DOHH2 (cell line): ENCODE measurements around the gene DNAJC4.

Experiments
- H3F3A ChIP-seq: fragments of 200-600 bp; sonication (generic), shearing (Covaris generic); 2 replicates; pipeline ENCODE4 v1.6.0; 2016; ENCODE audit warnings: antibody characterized with exemption, mild to moderate bottlenecking; ENCODE audit not compliant: control insufficient read depth, insufficient read depth
- H3K27ac ChIP-seq: fragments of 200-600 bp; sonication (generic); 2 replicates; pipeline ENCODE4 v1.5.1; 2014; ENCODE audit warnings: low read depth, mild to moderate bottlenecking, low read length, moderate library complexity
- H3K27me3 ChIP-seq: fragments of 200-600 bp; sonication (generic); 2 replicates; pipeline ENCODE4 v1.6.1; 2014; ENCODE audit warnings: mild to moderate bottlenecking, low read length, mixed read lengths; ENCODE audit not compliant: control insufficient read depth
- H3K36me3 ChIP-seq: fragments of 200-600 bp; sonication (generic); 2 replicates; pipeline ENCODE4 v1.6.1; 2014; ENCODE audit warnings: mild to moderate bottlenecking, low read length, moderate library complexity, mixed read lengths; ENCODE audit not compliant: control insufficient read depth
- H3K4me1 ChIP-seq: fragments of 200-600 bp; sonication (generic); 2 replicates; pipeline ENCODE4 v1.6.1; 2014; ENCODE audit warnings: mild to moderate bottlenecking, low read length, mixed read lengths; ENCODE audit not compliant: control insufficient read depth
- H3K4me2 ChIP-seq: fragments of 200-600 bp; sonication (generic); 2 replicates; pipeline ENCODE4 v1.6.0; 2014; ENCODE audit warnings: mild to moderate bottlenecking, low read length, moderate library complexity
- H3K4me3 ChIP-seq: fragments of 200-600 bp; sonication (generic); 2 replicates; pipeline ENCODE4 v1.5.1; 2014; ENCODE audit warnings: mild to moderate bottlenecking, low read length, mixed read lengths
- H3K79me2 ChIP-seq: fragments of 200-600 bp; sonication (generic); 2 replicates; pipeline ENCODE4 v1.6.1; 2014; ENCODE audit warnings: mild to moderate bottlenecking, low read length, mixed read lengths; ENCODE audit not compliant: control insufficient read depth
- H3K9me2 ChIP-seq: fragments of 200-600 bp; sonication (generic); replicated peaks from 2 replicates; pipeline ENCODE4 v1.6.1; 2014; ENCODE audit warnings: mild to moderate bottlenecking, low read length, mixed read lengths; ENCODE audit not compliant: control insufficient read depth
- H3K9me3 ChIP-seq: fragments of 200-600 bp; sonication (generic); 2 replicates; pipeline ENCODE4 v1.6.1; 2014; ENCODE audit warnings: antibody characterized with exemption, low read length, mixed read lengths; ENCODE audit not compliant: control insufficient read depth, insufficient read depth
- H4K20me1 ChIP-seq: fragments of 200-600 bp; sonication (generic); 2 replicates; pipeline ENCODE4 v1.6.0; 2014; ENCODE audit warnings: low read depth, mild to moderate bottlenecking, antibody characterized with exemption, low read length, moderate library complexity; ENCODE audit not compliant: control insufficient read depth, insufficient read depth
- CTCF ChIP-seq: fragments of 200-600 bp; sonication (generic); IDR thresholded peaks from one replicate; pipeline ENCODE4 v1.5.1; 2014; ENCODE audit warnings: antibody characterized with exemption, mild to moderate bottlenecking, low read depth, low read length; ENCODE audit not compliant: poor library complexity, severe bottlenecking
- EZH2phosphoT487 ChIP-seq: fragments of 200-600 bp; sonication (generic); IDR thresholded peaks from 2 replicates; pipeline ENCODE4 v1.6.1; 2017; ENCODE audit warnings: borderline replicate concordance, mild to moderate bottlenecking, antibody characterized with exemption, low read length, moderate library complexity, mixed read lengths

Gene DNAJC4

GRCh38 chr11:64224151-64224890, 6.0 kb upstream of the DNAJC4 start:
- Histone ChIP-seq H3K36me3 (peaks cover 54% of the 10 kb centered on the region), H3K4me2 (peak overlapping the region; percentile 99), H3K9me2 (no peaks in the 10 kb centered on the region), H4K20me1 (no peaks in the 10 kb centered on the region), H3K9me3 (no peaks in the 10 kb centered on the region), H3K27me3 (no peaks in the 10 kb centered on the region), H3K4me1 (peaks cover 51% of the 10 kb centered on the region), H3K79me2 (peaks cover 31% of the 10 kb centered on the region), H3F3A (peaks cover 14% of the 10 kb centered on the region), H3K27ac (no peak overlapping the region), H3K4me3 (peak overlapping the region; percentile 85; the same call in 1 of the 2 replicates)
- no peak for TF ChIP-seq CTCF
- no peak for TF ChIP-seq EZH2phosphoT487

- Histone ChIP-seq H3F3A (peaks cover 21% of the 10 kb centered on the region), H3K4me3 (peak overlapping the region; percentile 85), H3K9me2 (no peaks in the 10 kb centered on the region), H3K79me2 (peaks cover 34% of the 10 kb centered on the region), H3K27me3 (no peaks in the 10 kb centered on the region), H3K27ac (peak overlapping the region; percentile 82), H3K4me2 (peak overlapping the region; percentile 99), H4K20me1 (no peaks in the 10 kb centered on the region), H3K9me3 (no peaks in the 10 kb centered on the region), H3K36me3 (peaks cover 52% of the 10 kb centered on the region), H3K4me1 (peaks cover 59% of the 10 kb centered on the region)
- TF ChIP-seq EZH2phosphoT487, result no peak
- no peak for TF ChIP-seq CTCF
Observed at GRCh38 chr11:64224891-64225607, 5.3 kb upstream of the DNAJC4 start.

DNA sequence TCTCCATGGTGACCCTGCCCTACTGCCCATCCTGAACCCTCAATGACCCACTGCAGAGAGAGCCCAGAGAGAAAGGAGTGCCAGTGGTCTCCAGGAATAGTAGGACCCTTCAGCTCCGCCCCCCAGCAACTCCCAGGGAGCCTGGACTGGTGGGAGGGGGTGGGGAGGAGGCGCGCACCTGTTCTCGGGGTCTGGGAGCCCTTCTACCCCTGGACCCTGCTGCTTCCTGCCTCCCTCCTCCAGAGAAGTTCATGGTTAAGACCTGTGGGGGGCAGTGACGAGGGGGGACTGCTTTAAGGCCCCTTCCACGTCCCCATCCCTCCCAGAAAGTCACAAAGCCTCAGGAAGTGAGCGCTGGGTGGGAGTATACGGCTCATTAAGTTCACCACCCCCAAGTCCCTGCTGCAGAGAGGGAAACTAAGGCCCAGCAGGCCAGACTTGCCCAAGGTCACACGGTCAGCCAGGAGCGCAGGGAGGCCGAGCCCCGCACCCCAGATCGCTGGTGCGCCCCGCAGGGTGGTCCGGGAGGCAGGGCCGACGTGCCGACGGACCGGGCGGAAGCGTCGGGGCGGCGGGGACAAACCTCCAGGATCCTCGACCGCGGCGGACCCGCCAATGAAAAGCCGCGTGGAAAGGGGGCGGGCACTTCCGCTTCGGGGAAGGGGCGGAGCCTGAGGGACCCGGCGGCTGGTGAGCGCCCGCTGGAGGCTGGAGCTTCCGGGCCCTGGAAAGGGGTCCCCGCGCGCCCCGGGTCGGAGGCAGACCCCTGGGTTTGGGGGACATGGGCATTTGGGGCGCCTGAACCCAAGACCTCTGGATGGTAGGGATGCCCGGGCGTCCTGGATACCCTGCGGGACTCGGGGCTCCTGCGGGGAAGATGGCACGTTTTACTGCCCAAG, 4.5 kb upstream of the DNAJC4 start, which contains the start of the genes NUDT22 and TRPT1:
TSS of gene NUDT22 (plus strand) at position 667 of the 899 bp plus-strand sequence. CDS start 379 bp downstream, outside the sequence.
TSS of gene TRPT1 (minus strand) at position 579 of the 899 bp plus-strand sequence. CDS start at position 253, 326 bp downstream.
- Histone ChIP-seq H3K27ac (peak within 1 kb of the TSS; percentile 82), H3K36me3 (peaks cover 44% of the 10 kb centered on the region), H3K4me1 (peaks cover 61% of the 10 kb centered on the region), H3K79me2 (peaks cover 36% of the 10 kb centered on the region), H3K4me3 (peak within 1 kb of the TSS; percentile 85), H4K20me1 (no peaks in the 10 kb centered on the region), H3F3A (peaks cover 22% of the 10 kb centered on the region), H3K27me3 (no peaks in the 10 kb centered on the region), H3K4me2 (peak within 1 kb of the TSS; percentile 99), H3K9me2 (no peaks in the 10 kb centered on the region), H3K9me3 (no peaks in the 10 kb centered on the region)
- TF ChIP-seq EZH2phosphoT487 (no peak), CTCF (peak; percentile 68)
